Endodermal cell (in vitro differentiated cells): ENCODE results near the gene CIB4. TPM values are rescaled to one million over a fixed set of nuclear protein-coding genes. Genes with fewer than 3 reads are reported as not detected.

Source experiments
- DNase-seq: peaks from one replicate; pipeline ENCODE4 v3.0.0-alpha.2; 2017
- H3K27ac ChIP-seq: 2 replicates; pipeline ENCODE4 v1.5.1; 2013; ENCODE audit warnings: mild to moderate bottlenecking, low read depth, low read length, moderate library complexity
- H3K27me3 ChIP-seq: 2 replicates; pipeline ENCODE4 v1.6.1; 2013; ENCODE audit warnings: mild to moderate bottlenecking, low read length, moderate library complexity; ENCODE audit not compliant: insufficient read depth, control insufficient read depth, poor library complexity, severe bottlenecking
- H3K36me3 ChIP-seq: 2 replicates; pipeline ENCODE4 v1.7.0; 2013; ENCODE audit warnings: mild to moderate bottlenecking, low read length, moderate library complexity; ENCODE audit not compliant: control insufficient read depth, insufficient read depth
- H3K4me1 ChIP-seq: one replicate; pipeline ENCODE4 v1.7.0; 2013; ENCODE audit warnings: low read length; ENCODE audit not compliant: control insufficient read depth, insufficient read depth
- H3K4me3 ChIP-seq: 2 replicates; pipeline ENCODE4 v1.5.1; 2013; ENCODE audit warnings: mild to moderate bottlenecking, low read length, moderate library complexity
- H3K9ac ChIP-seq: 2 replicates; pipeline ENCODE4 v1.6.1; 2013; ENCODE audit warnings: mild to moderate bottlenecking, low read length, moderate library complexity; ENCODE audit not compliant: poor library complexity, severe bottlenecking; ENCODE audit errors: extremely low read depth
- H3K9me3 ChIP-seq: 2 replicates; pipeline ENCODE4 v1.6.1; 2013; ENCODE audit warnings: mild to moderate bottlenecking, low read length, moderate library complexity; ENCODE audit not compliant: control insufficient read depth
- H3K27ac Mint-ChIP-seq: 2 replicates; pipeline ENCODE4 v1.8.0; 2020; ENCODE audit warnings: mixed read lengths
- H3K27me3 Mint-ChIP-seq: 2 replicates; pipeline ENCODE4 v1.8.0; 2021; ENCODE audit warnings: mild to moderate bottlenecking, mixed read lengths; ENCODE audit not compliant: insufficient read depth
- H3K36me3 Mint-ChIP-seq: 2 replicates; pipeline ENCODE4 v1.8.0; 2020; ENCODE audit warnings: low read depth, mixed read lengths
- H3K4me1 Mint-ChIP-seq: 2 replicates; pipeline ENCODE4 v1.8.0; 2020; ENCODE audit warnings: mixed read lengths
- H3K4me3 Mint-ChIP-seq: 2 replicates; pipeline ENCODE4 v1.8.0; 2020; ENCODE audit warnings: mild to moderate bottlenecking, moderate library complexity, mixed read lengths
- H3K9me3 Mint-ChIP-seq: 2 replicates; pipeline ENCODE4 v1.8.0; 2020; ENCODE audit warnings: mild to moderate bottlenecking, mixed read lengths
- WGBS, 2 experiments: methylation state at CpG; one replicate each; pipeline versions ENCODE4 v1.1.5 to v1.1.7; 2013; ENCODE audit warnings: missing lambda C conversion rate in 2 of 2, mixed read lengths in 1 of 2; ENCODE audit not compliant: insufficient coverage in 1 of 2, insufficient read length in 1 of 2; 5-methylcytosine and 5-hydroxymethylcytosine counted together
- total RNA-seq, 2 donors: library from RNA; stranded (reverse); fragmentation: NEBNext Ultra II Directional in 1 of 2; extraction: Animal tissue kit (Norgen Biotek cat#: 25700) in 1 of 2; gene quantifications; 2 replicates in 1 of 2; 3 replicates in 1 of 2; pipeline ENCODE4 v1.2.1, GENCODE V29; 2021
- TF ChIP-seq, protein P1 (sequence below): fragments of 200-600 bp; sonication (generic); conservative IDR thresholded peaks from 2 replicates; pipeline ENCODE4 v1.5.0; 2021; ENCODE audit warnings: antibody characterized with exemption, mild to moderate bottlenecking

Gene CIB4
- total RNA-seq, 2 donors from 2014 or later, result not detected

DNA sequence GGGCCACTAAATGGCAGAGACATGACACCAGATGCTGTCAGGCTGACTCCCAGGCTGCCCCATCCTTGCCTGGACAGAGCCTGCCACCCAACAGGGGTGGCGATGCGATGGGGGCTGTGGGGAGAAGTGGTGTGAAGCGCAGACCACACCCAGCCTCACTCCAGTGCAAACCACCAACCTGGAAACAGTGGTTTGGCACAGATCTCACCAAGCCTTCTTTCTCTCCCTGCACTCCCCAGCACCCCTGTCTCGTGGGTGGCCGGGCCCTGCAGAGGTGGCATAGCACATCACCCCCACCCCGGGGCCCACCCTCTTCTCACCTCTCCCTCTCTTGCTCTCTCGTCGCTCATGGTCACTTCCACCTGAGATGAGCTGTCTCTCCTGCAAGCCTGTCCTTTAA, 32.6 kb downstream of the CIB4 start:
- H3K36me3 Mint-ChIP-seq, result no peaks in the 10 kb centered on the region
- peaks cover 30% of the 10 kb centered on the region for H3K4me1 Mint-ChIP-seq
- no peak overlapping the region for H3K4me3 Mint-ChIP-seq
- Histone ChIP-seq H3K27me3 (no peaks in the 10 kb centered on the region), H3K4me3 (no peak overlapping the region), H3K27ac (no peak overlapping the region), H3K9ac (no peak overlapping the region), H3K9me3 (peaks cover 6% of the 10 kb centered on the region), H3K36me3 (no peaks in the 10 kb centered on the region), H3K4me1 (peaks cover 4% of the 10 kb centered on the region)
- no peak for DNase-seq
- H3K9me3 Mint-ChIP-seq, result no peaks in the 10 kb centered on the region
- H3K27ac Mint-ChIP-seq, result no peak overlapping the region
- WGBS, 2 experiments, result 95 to 100% methylated on average over 3 to 8 of the region's 8 CpGs
- H3K27me3 Mint-ChIP-seq, result peaks cover 2% of the 10 kb centered on the region
- TF ChIP-seq, protein P1, sequence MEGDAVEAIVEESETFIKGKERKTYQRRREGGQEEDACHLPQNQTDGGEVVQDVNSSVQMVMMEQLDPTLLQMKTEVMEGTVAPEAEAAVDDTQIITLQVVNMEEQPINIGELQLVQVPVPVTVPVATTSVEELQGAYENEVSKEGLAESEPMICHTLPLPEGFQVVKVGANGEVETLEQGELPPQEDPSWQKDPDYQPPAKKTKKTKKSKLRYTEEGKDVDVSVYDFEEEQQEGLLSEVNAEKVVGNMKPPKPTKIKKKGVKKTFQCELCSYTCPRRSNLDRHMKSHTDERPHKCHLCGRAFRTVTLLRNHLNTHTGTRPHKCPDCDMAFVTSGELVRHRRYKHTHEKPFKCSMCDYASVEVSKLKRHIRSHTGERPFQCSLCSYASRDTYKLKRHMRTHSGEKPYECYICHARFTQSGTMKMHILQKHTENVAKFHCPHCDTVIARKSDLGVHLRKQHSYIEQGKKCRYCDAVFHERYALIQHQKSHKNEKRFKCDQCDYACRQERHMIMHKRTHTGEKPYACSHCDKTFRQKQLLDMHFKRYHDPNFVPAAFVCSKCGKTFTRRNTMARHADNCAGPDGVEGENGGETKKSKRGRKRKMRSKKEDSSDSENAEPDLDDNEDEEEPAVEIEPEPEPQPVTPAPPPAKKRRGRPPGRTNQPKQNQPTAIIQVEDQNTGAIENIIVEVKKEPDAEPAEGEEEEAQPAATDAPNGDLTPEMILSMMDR, result no peak

DNA sequence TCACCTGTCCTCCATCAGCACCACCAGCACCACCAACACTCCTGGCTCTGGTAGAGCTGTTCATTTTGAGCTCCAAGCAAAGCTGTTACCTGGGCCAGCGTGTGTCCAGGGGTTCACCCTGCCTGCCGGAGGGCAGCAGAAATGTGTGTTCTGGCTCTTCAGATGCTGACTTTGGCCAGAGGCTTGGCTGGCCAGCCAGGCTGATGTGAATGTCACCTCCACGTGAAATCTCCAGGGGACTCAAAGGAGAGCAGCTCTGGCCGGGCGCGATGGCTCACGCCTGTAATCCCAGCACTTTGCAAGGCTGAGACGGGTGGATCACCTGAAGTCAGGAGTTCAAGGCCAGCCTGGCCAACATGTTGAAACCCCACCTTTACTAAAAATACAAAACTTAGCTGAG, 33.5 kb downstream of the CIB4 start:
- Histone ChIP-seq H3K9ac (no peak overlapping the region), H3K27me3 (no peaks in the 10 kb centered on the region), H3K27ac (no peak overlapping the region), H3K4me1 (peaks cover 4% of the 10 kb centered on the region), H3K36me3 (no peaks in the 10 kb centered on the region), H3K9me3 (peaks cover 6% of the 10 kb centered on the region), H3K4me3 (no peak overlapping the region)
- Mint-ChIP-seq H3K4me3 (no peak overlapping the region), H3K27me3 (peaks cover 2% of the 10 kb centered on the region), H3K9me3 (no peaks in the 10 kb centered on the region), H3K27ac (no peak overlapping the region), H3K36me3 (no peaks in the 10 kb centered on the region), H3K4me1 (peaks cover 24% of the 10 kb centered on the region)
- TF ChIP-seq, protein P1, result no peak
- WGBS, 2 experiments, result 89 to 95% methylated on average over 7 to 8 of the region's 8 CpGs
- no peak for DNase-seq

DNA sequence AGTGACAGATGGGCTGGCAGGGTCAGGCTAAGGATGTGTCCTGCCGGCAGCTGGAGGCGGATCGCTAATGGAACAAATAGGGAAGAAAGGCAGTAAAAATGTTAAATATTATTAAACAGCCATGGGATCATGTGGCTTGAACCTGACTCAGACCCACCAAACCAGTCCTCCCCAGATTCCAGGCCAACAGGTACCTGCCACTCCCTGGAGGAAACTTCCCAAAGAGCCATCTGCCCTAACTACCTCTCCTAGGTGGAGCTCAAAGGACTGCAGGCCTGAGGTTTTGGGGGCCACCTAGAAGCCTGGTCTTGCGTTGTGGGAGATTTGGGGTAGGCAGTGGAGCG, 34.3 kb downstream of the CIB4 start:
- no peak overlapping the region for H3K9ac ChIP-seq
- Mint-ChIP-seq H3K27ac (no peak overlapping the region), H3K36me3 (no peaks in the 10 kb centered on the region), H3K4me3 (no peak overlapping the region), H3K4me1 (peaks cover 20% of the 10 kb centered on the region), H3K27me3 (peaks cover 2% of the 10 kb centered on the region), H3K9me3 (no peaks in the 10 kb centered on the region)
- H3K9me3 ChIP-seq, result peaks cover 6% of the 10 kb centered on the region
- no peaks in the 10 kb centered on the region for H3K27me3 ChIP-seq
- H3K4me1 ChIP-seq, result peaks cover 4% of the 10 kb centered on the region
- no peak overlapping the region for H3K4me3 ChIP-seq
- no peak for DNase-seq
- H3K27ac ChIP-seq, result no peak overlapping the region
- 89% methylated on average over 5 of the region's 5 CpGs; no CpG with 5 or more reads in 1 of the 2 experiments for WGBS, 2 experiments
- TF ChIP-seq, protein P1, result no peak
- H3K36me3 ChIP-seq, result no peaks in the 10 kb centered on the region
